ENCODE measurements around the gene MFSD11.
"Not testable (repeated sequence)": the region's sequence is repeated elsewhere in the genome, so short reads cannot be mapped to it uniquely, and the experiment has no call there.

MFSD11 gene

DNA sequence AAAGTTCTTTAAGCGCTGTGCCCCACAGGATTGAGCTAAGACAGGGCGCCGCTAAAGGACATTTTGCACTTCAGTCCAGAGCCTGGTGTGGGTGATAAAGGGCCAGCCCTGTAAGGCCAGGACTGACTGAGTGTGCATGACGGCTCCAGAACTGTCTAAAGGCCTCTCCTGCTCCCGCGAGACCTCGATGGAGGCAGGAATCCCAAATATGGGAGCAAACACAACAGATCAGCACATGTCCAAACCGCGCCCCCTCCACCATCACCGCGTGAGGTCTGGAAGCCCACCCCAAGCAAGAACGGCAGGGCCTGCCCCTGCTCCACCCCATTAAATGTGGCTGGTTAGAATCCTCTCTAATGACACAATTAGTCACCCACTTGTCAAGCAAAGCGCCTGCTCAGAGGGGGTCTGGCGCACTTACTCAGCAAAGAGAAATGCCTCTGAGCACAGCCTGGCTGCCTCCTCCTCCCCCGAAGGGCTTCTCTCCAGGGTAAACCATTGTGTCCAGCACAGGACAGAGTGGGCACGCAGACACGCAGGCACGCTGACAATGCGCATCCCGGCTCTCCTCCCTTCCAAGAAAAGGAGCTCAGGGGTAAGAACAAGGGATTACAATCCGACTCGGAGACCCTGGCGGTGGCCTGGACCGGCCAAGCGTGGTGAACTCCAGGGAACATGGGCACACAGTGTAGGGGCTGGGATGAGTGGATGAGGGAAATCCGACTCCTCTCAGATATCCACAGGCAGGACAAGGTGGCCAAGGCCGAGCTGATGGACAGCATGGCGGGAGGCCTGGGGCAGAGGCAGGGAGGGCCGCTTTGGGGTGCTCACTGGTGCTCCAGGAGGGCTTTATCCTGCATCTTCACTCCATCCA, 28.6 kb upstream of the MFSD11 start:
- no peak for DNase-seq

DNA sequence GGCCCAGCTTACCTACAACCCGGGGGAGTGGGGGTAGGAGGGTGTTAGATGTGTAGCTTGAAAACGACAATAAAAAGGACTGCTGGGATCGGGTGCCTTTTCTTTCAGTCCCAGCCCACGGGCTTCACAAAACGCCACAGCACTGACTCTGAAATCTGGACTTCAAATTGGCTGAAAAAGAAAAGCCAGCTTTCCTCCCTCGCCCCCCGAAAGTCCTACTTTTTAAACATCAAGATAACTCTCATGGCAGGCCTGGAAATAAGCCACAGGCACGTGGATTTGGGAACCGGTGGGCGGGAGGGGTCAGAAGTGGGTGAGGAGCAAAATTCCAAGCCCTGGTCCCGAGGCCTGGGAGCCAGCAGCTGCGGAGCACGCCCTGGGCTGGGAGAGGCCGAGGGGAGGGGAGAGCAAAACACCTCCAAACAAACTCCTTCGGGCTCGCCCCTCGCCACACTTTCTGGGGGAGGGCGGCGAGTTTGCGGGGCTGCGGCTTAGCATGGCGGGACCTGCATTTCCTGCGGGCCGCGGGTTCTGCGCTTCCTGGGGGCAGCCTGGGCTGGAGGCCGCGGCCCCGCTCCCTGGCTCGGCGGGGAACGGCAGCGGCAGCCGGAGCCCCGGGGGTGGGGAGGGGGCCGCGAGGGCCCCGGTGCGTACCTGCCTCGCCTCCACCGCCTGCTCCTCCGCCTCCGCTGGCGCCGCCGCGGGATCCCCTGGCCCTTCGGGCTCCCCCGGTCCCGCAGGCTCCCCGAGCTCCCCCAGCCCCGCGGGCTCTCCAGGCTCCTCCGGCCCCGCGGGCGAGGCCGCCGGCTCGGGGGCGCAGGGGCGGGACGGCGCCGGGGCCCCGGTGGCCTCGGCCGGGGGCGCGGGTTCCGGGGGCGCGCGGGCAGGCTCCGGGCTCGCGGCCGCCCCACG, 27.7 kb upstream of the MFSD11 start:
- not testable (repeated sequence) for DNase-seq

DNA sequence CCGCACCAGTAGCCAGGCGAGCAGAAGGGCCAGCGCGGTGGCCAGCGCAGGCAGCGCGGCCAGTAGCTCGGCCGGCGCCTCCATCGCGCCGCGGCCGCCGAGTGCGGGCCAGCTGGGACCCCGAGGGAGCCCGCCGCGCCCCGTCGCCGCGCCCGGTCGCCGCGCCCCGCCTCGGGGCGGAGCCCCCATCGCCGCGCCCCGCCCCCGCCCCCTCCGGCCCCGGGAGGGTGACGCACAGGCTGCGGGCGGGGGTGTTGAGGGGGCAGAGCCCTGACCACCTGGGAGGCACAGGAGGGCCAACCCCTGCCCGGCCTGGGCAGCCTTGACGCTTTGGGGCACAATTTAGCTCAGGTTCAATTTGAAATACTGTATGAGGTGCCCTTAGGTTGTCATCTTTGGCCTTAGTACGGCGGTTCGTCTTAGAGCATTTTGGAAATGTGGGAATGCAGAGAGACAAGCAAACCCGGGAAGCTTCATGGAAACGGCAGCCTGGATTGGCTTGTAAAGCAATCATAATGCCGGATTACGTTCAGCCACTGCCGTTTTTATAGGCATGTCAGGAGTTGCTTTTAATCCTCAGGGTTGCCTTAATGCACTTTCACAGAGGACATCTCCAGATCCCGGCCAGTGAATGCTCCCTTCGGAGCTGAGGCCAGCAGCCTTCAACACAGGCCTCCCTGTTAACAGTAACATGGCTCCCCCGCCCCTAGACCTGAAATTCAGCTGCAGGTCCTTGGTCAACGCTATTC, 26.9 kb upstream of the MFSD11 start, which contains the start of gene MXRA7:
Gene MXRA7 (minus strand): TSS at position 103 of the 749 bp plus-strand sequence. CDS start 19 bp downstream, at position 84.
- peak in 1 of 2 experiments; percentile 64 for DNase-seq

DNA sequence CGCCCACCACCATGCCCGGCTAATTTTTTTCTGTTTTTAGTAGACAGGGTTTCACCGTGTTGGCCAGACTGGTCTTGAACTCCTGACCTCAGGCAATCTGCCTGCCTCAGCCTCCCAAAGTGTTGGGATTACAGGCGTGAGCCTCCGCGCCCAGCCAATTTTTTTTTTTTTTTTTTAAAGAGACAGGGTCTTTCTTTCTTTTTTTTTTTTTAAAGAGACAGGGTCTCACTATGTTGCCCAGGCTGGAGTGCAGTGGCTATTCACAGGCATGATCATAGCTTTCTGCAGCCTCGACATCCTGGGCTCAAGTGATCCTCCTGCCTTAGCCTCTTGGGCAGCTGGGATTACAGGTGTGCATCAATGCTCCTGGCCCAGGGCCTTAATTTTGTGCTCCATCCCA, 25.6 kb upstream of the MFSD11 start:
- DNase-seq, result not testable (repeated sequence)

DNA sequence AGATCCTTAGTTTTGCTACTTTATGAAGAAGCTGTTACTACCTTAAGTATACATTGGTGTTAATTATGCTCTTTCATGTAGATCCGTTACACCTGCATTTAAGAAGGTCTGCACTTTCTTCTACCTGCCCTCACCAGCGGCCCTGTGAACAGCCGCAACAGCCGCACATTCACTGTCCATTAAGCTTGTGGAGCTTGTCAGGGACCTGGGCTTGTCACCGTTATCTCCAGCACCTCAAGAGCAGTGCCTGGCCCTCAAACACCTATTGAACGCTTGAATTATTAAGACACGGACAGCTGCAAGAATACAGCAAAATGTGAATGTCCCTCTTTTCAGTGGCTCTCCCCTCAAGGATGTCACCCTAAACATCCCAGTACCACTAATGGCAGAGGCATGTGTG, 24.2 kb upstream of the MFSD11 start:
- no peak for DNase-seq

DNA sequence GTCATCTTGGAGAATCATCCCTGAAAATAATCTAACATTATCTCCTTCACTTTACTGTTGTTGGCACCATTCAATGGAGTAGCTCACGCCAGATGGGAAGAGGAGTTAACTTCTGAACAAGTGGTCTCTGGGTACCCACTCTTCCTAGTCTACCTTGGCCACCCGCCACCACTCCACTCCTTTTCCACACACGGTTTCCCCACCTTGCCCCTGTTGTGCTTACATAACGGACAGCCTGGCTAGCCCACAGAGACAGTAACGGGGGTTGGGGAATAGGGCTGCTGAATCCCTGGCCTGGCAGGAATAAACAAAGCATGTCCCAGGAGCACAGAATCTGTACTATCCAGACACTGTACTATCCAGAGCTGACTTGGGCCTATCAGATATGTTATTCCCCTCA, 23.6 kb upstream of the MFSD11 start:
- no peak for DNase-seq

DNA sequence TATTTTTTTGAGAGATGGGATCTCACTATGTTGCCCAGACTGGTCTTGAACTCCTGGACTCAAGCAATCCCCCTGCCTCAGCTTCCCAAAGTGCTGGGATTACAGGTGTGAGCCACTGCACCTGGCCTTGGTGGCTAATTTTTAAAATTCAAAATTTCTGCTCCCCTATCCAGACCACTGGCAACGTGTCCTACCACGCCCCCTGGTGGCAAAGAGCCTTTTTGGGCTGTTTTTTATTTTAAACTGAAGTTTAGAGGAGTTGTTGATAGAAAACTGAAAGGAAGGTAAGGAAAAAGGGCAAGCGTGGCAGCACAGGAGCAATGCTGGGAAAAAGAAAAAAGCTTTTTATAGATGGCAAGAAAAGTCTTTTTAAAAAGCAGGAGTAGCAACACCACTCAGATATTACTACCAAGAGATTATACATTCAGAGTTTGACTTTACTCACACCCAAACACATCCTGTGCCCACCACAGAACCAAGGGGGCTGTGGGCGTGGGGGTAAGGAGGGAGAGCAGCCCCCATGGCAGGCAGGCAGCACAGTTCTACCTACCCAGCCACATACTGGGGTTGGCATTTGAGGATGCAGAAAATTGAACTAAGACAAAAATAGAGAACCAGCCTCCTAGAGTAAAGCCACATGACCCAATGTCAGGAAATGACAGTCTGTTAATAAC, 23.0 kb upstream of the MFSD11 start:
- DNase-seq, result no peak

DNA sequence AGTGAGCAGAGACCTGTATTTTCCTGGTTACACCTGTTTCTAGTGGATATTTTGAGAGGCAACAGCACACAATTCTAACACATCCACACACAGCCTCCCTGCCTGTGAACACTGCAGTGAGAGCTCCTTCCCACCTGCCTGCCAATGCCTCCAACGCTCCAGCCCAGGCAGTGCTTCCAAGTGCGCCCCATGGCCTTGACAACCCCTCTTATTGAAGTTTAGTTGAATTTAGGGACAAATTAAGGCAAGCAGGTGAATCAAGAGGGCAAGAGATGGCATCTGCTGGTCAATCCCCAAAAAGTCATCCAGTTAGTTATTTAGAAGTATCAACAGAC, 22.5 kb upstream of the MFSD11 start:
- no peak for DNase-seq

DNA sequence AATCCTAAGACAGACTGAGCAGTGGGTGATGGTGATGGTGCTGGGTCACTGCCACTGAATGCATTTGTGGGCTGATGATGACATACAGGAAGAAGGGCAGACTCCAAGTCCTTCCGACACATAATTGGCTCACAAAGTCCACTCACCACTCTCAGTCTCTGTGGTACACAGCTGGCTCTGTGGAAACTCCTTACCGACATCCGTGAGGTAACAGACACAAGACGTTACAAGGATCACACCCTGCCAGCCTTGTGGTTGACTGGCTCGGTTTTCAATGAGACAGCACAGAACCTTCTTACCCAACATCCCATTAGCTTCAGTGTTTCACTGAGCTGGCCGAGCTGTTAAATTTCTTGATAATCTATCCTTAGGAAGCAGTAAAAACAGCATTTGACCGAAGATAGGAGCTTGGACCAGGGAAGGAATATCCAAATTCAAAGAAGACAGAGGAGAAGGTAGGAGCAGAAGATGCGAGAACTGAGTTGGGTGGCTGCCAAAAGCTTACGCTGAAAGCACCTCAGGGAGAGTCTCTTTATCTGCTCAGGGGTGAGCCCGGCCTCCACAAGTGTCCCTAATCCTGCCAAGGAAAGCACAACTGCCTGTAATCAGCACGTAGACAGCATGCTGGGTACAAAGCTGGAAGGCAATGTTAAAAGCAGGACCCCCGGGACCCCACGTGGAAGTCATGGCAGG, 21.6 kb upstream of the MFSD11 start:
- no peak for DNase-seq

DNA sequence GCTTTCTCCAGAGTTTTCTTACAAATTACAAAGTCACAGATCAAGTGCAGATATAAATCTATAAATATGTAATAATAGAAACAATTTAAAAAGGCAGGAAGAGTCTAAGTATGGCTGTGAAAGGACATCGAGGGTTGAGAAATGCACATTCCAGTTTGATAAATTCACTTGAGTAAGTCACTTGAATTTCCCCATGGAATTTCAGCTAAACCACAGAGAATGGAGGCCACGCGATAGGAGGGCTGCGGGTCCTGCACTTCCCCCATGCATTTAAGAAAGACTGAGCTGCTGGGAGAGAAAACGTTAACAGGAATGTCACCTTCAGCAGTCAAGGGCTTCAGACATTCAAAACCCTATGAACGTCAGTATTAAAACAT, 21.1 kb upstream of the MFSD11 start:
- DNase-seq, result no peak

DNA sequence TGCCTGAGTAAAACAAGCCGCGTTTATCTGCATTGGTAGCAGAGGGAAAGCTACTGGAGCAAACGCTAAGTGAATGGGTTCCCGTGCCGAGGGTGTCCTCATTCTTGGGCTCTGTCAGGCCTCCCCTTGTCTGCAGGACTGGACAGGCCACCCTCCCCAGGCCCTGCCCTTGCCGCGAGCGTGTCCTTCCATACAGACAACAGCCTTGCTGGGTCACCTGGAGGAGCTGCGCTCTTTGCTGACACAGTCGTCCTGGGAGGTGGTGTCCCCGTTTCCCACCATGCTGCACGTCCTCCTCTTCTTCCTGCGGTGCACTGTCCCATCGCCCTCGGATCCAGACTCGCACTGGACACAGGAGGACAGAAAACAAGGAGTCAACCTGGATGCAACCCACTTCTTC, 19.4 kb upstream of the MFSD11 start:
- DNase-seq, result no peak

DNA sequence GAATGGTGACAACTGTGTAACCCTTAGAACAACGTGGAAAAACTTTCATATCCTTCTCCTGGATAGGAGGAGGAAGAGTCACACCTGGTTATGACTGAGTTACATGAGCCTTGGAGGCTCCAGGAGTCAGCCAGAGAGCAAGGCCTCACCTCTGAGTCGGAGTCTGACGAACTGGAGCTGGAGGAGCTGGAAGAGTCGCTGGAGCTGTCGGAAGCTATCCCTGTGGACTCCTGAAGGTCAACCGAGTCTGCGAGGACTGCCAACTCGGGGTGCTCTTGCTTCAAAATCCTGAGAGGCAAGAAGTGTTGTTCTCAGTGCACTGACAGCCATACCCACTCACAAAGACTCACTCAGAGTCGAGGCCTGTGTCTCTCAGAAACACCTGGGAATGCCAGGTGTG, 17.7 kb upstream of the MFSD11 start:
- no peak for DNase-seq

DNA sequence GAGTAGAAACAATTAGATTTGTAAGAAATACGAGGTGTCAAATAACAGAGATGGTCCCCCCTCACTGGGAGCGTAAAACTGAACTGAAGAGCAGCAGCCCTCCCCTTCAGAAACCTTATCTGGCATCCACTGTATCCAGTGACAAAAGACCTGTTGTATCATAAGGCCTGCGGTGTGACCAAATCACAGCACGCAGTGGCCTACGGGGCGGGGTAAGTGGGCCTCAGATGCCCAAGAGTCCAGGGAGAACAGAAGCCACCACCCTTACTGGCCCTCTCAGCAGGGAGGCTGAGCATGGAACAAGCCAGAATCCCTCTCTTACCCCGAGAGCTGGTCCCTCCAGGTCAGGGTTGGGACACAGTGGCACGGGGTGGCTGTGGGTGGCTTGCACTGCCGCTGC, 17.0 kb upstream of the MFSD11 start:
- no peak for DNase-seq

DNA sequence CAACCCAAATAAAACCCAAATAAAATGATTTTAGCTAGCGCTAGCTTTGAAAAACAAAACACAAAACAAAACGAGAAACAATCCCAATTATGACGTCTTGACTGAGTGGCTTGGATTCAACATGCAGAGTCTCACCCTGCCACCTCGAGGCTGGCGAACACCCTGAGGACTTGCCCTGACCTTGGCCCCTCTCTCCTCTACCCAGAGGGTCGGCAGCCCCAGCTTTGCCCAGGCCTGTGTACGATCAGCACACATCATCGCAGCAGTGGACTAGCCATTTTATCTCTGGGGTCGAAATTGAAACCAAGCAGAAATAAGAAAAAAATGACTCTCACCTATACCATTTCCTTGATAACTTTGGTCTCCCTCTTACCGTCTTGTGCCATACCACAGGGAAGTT, 16.5 kb upstream of the MFSD11 start:
- DNase-seq, result no peak

DNA sequence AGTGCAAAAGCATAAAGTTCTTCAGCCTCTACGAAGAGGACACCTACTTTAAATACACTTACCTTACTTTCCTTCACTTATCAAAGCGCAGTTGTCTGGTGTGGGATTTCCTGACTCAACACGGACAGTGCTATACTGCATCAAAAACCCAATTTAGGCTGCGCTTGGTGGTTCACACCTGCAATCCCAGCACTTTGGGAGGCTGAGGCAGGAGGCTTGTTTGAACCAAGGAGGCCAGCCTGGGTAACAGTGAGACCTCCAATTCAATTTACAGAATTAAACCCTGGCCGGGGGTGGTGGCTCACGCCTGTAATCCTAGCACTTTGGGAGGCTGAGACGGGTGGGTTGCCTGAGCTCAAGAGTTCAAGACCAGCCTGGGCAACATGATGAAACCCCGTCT, 15.6 kb upstream of the MFSD11 start:
- no peak for DNase-seq

DNA sequence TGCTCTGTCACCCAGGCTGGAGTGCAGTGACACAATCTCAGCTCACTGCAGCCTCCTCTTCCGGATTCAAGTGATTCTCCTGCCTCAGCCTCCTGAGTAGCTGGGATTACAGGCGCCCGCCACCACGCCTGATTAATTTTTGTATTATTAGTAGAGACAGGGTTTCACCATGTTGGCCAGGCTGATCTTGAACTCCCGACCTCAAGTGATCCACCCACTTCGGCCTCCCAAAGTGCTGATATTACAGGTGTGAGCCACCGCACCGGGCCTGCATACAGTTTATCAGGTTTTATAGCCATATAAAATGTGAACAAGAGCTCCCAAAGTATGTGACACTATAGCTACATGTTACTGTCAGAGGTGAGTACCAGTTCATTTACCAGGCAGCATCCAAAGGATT, 14.9 kb upstream of the MFSD11 start:
- not testable (repeated sequence) for DNase-seq

DNA sequence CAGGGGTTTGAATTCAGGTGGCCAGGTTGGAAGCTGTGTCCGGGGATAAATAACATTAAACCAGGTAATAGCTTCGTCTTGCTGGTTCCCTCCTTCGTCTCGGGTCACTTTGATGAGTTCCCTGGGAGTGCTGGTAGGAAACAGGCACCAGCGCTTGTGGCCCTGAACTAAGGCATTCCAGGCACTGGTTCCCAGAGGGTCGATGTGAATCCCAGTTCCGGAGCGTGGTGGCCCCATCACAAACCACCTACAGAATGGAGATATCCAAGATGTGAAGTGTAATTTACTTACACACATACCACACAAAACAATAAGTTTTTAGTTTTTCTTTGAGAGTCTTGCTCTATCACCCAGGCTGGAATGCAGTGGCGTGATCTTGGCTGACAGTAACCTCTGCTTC, 14.1 kb upstream of the MFSD11 start:
- no peak for DNase-seq

DNA sequence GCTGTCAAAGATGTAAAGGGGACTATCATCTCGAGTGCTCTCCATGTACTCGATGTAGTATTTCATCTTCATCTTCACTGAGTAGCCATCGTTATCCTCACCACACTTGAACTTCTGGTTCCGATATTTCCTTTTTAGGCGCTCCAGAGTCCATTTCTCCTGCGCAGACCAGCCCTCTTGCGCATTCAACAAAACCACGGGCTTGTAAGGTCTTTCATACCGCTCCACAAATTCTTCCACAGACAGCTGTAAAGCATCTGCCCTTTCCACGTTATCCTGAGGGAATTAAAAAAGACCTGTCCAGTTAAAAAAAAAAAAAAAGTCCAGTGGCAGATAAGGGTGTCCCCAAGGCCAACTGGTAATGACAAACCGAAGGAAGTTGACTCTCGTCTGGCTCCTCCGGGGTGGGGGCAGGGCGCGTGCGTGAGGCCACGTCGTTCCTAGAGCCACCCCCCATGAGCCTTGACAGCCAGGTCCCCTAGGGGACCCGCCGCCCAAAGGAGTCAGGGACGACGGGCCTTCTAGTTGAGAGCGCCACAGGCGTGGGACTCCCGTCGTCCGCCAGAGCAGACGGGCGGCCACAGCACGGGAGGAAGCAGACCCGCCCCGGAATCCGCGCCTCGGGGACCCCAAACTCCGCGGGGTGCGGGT, 12.2 kb upstream of the MFSD11 start:
- DNase-seq, result no peak

DNA sequence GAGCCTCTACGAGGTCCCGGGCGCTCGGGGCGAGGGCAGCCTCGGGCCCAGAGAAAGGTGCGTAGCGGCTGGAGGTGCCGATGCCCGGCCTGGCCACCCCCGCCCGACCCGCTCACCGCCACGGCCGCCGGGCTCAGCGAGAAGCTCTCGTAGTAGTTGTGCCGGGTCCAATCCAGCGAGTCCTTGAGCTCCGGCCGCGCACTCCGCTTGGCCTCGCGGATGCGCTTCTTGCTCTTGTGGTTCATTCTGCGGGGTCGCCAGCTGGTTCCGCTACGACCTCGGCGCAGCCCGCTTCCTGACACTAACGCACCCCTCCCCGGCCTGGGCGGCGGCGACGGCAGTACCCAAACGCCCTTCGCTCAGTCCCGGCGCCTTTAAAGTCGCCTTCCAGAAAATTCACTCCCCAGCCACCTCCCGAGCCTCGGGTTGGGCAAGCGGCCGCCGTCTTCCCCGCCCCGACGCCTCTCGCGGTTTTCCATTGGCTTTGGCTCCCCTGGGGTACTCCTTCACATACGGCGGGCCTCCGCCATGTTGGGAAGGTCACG, 11.6 kb upstream of the MFSD11 start, which contains the start of gene JMJD6:
Gene JMJD6 (minus strand): TSS at position 376 of the 545 bp plus-strand sequence. CDS start 131 bp downstream, at position 245.
- peak; percentile 90 to 92 for DNase-seq

DNA sequence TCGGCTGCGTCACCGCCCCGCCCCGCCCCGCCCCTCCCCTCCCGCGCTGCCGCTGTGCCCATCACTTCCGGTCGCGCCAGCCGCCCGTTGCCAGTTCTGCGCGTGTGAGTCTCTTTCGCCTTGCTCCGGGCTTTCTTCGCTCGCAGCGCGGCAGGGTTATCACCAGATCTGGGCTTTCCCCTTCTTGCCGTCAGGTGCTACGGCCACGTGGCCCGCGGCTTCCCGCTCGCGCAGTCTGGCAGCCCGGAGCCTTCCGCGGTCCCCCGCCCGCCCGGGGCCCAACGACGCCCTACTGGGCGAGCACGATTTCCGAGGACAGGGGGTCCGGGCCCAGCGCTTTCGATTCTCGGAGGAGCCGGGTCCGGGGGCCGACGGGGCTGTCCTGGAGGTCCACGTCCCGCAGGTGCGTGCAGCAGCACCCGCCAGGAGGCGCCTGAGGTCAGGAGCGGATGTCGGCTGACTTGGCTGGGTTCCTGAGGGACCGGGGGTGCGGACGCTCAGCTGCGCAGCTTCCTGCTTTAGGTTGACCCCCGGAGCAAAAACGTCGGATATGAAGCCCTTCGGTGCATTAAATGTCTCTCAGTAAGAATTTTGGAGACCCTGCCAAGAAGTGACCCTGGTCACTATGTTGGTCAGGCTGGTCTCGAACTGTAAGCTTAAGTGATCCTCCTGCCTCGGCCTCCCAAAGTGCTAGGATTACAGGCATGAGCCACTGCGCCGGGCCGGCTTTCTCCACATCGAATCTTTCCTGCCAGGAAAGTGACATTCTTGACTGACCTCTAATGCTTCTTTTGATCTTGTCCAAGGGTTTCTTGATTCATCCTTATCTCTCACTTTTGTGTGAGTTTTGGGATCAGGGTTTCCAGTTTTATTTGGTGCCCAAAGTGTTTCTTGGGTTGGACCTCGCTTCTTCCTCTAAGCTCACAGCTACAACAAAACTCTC, 10.9 kb upstream of the MFSD11 start, which contains the start of gene METTL23:
Gene METTL23 (plus strand): TSS at position 64 of the 943 bp plus-strand sequence. CDS start 2,872 bp downstream, outside the sequence.
- DNase-seq, result no peak

Data from cerebellar nuclear complex (tissue), 1 donor.